Measurements from ENCODE around the gene FOXN1.

DNA sequence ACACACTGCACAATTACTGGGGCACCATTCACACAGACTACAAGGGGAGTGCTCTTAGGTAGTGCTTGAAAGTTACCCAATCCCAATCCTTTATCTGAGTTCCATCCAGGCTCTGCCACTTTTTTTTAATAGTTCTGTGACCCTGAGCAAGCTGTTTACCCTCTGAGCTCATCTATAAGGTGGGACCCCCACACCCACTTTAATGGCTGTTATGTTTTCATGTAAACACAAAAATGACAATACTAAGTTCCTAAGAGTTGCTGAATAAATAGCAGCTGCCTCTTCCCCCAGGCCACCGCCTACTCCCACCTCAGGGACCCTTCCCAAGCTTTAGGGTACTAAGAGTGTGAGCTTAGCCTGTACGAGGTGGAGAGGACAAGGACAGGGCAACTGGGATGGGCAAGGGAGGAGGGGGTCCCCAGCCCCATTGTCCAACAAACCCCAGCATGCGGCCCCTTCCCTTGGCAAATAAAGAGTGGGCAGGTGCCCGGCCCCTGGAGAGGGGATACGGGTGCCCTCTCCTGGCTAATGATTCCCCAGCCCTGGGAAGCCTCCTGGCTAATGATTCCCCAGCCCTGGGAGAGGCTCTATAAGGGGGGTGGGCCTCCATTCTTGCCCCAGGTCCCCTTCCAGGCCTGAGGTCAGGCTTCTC lies 18.1 kb upstream of the FOXN1 start:
- TF ChIP-seq, protein P1, sequence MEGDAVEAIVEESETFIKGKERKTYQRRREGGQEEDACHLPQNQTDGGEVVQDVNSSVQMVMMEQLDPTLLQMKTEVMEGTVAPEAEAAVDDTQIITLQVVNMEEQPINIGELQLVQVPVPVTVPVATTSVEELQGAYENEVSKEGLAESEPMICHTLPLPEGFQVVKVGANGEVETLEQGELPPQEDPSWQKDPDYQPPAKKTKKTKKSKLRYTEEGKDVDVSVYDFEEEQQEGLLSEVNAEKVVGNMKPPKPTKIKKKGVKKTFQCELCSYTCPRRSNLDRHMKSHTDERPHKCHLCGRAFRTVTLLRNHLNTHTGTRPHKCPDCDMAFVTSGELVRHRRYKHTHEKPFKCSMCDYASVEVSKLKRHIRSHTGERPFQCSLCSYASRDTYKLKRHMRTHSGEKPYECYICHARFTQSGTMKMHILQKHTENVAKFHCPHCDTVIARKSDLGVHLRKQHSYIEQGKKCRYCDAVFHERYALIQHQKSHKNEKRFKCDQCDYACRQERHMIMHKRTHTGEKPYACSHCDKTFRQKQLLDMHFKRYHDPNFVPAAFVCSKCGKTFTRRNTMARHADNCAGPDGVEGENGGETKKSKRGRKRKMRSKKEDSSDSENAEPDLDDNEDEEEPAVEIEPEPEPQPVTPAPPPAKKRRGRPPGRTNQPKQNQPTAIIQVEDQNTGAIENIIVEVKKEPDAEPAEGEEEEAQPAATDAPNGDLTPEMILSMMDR (IDR thresholded peaks at IDR 0.05; ENCODE audit: insufficient read depth, low read depth, low read length): no peak
- no peak for TF ChIP-seq EZH2 (IDR thresholded peaks at IDR 0.05; ENCODE audit: insufficient read depth, low read length)

Data from astrocyte (in vitro differentiated cells and primary cell).